GM19455 (cell line): ENCODE measurements around the gene ZAR1L.

Experiments used
- ATAC-seq: cut with Tn5 transposase; IDR thresholded peaks from one replicate; pipeline ENCODE4 v1.9.1; 2021; ENCODE audit not compliant: unreplicated experiment

The ZAR1L gene

DNA sequence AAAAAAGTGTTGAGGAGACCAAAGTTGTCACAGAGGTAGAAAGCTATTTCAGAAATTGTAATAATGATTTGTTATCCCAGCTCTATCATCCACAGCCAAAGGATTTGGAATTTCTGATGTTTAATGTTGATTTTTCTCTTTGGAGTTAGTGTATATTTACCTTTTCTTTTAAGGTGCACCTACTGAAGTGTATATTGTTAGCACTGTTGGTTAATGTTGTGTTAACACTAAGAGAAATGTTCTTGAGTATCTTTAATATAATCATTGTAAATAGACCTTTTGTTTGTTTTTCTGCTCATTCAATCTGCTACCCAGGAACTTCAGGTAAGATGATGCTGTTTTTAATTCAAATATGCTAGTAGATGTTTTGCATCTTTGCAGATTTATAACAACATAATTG, 57.5 kb downstream of the ZAR1L start:
- ATAC-seq, result no peak

DNA sequence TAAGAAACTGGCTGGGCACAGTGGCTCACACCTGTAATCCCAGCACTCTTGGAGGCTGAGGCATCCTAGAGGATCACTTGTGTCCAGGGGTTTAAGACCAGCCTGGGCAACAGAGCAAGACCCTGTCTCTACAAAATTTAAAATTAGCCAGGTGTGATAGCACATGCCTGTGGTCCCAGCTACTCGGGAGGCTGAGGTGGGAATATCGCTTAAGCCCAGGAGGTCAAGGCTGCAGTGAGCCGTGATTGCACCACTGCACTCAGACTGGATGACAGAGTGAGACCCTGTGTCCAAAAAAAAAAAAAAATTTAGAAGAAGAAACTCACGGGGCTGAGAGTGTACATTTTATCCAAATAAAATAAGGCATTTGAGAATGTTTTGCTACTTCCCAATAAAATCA, 58.9 kb downstream of the ZAR1L start:
- ATAC-seq, result no peak

DNA sequence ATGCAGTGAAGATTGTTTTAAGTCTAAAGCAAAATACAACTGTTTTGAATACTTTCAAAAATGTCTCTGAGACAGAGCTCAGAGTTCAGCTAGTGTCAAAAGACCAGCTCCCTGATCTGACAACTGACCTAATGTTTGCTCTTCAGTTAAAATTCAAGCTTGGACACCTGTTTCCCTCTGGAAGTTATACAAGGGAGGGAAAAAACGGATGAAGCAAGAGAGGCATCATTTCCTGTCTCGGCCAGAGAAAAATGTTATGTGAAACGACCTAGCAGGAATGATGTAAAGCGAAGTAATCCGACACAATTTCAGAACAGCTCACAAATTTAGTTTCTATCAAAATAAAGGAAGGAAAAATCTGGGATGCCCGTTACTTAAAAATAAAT, 59.4 kb downstream of the ZAR1L start:
- ATAC-seq, result no peak

DNA sequence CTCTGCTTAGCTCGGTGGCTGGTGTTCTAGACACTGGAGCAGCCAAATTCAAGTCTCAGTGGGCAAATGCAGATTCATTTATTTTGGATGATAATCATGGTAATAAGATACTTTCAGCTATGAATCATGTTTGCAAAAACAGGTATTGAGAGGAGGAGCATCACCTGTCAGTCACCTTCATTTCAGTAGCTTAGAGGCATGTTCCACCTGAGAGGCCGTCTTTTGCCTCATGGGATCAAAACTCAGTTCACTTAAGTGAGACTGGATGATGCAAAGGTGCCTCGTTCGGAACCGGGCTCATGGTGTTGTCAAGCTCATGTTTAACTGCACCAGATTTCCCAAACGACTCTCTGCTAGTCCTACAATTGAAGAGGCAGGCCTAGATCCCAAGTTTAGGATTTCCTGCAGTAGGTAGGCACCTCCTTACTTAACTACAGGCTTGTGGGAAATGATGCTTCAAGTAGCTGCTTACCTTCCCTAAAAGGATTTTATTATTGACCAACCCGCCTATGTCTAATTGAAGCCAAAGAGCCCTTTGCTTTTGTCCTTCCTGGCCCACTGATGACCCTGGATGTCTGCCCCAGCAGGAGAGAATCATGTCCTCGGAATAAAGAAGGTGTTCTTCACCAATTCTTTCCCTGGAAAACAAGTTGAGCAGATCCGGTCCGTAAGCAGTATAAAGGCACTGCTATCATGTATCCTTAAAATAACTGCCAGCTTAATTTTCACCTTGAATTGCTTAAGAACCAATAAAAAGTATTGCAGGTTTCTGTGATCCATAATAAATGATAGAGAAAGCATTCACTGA, 60.0 kb downstream of the ZAR1L start:
- no peak for ATAC-seq

DNA sequence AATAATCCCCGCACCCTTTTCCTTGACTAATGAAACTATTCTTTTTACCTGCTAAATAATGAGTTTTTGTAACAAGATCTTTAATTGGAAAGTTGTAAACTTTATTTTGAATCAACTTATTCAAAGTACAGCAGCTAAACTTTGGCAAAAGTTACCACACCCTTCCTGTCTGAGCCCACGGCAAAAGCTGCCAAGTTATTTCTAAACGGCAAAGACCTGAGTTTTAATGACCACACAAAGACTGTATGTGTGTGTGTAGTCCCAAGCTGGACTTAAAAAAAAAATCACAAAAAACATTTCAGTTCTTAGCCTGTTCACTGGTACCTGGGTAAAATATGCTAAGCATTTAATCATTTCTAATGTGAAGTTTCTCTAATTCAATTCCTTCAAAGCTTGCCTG, 60.7 kb downstream of the ZAR1L start:
- no peak for ATAC-seq

DNA sequence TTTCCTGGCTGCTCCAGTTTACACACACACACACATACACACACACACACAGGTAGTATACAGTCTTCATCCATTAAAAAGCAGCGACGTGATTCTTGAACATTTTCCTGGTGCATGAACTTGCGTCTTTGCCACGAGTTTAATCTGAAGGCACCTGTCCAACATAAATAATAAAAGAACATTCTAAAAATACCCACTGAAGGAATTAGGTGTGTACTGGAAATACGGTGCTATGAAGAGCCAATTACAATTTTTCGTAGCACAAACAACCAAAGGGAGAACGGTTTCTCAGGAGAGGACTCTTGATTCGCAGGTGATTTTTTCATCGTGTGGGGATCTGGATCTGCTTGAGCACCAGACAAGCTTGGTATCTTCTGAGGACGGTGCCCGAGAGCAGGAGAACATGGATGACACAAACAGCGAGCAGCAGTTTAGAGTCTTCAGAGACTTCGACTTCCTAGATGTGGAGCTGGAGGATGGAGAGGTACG, 61.2 kb downstream of the ZAR1L start:
- no peak for ATAC-seq
